ENCODE data around the gene SMIM8.

SMIM8 gene

DNA sequence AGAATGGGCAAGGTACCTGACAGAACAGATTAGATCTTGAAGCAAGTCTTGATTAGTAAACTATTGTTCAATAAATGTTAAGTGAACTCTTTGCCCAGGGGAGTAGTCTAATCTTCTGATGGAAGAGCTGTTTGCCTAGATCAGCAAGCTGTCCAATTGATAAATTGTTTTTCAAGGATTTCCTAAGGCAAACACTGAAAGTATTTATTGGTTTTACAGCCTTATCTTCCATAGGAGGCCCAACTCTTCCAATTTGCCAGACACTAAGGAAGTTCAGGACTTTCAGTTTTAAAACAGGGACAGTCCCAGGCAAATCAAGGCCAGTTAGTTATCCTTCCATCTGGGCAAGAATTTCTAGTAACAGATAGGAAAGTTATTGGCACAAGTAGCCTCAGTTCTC is 20.4 kb downstream of the SMIM8 start:
- in situ Hi-C loops (cut with MboI; ENCODE audit: low sequenced_read_pairs, unreplicated experiment) = no loop called here
- no peak for TF ChIP-seq CTCF (IDR thresholded peaks at IDR 0.05; ENCODE audit: borderline replicate concordance, control extremely low read depth, extremely low read depth, insufficient read depth, missing control alignments)
- no peak for DNase-seq (ENCODE audit: low spot score)

- in situ Hi-C loops (cut with MboI; ENCODE audit: low sequenced_read_pairs, unreplicated experiment) = no loop called here
- no peak for DNase-seq (ENCODE audit: low spot score)
- no peak for TF ChIP-seq CTCF (IDR thresholded peaks at IDR 0.05; ENCODE audit: borderline replicate concordance, control extremely low read depth, extremely low read depth, insufficient read depth, missing control alignments)
Observed at GRCh38 chr6:87344731-87345130, 22.3 kb downstream of the SMIM8 start, which contains the start of gene C6orf163. C6orf163 (plus strand) TSS chr6:87344813; CDS start chr6:87345100, 287 bp downstream.

GRCh38 chr6:87346700-87347099 is 24.3 kb downstream of the SMIM8 start:
- in situ Hi-C loops (cut with MboI; ENCODE audit: low sequenced_read_pairs, unreplicated experiment) = no loop called here
- no peak for DNase-seq (ENCODE audit: low spot score)
- no peak for TF ChIP-seq CTCF (IDR thresholded peaks at IDR 0.05; ENCODE audit: borderline replicate concordance, control extremely low read depth, extremely low read depth, insufficient read depth, missing control alignments)

- no peak for TF ChIP-seq CTCF (IDR thresholded peaks at IDR 0.05; ENCODE audit: borderline replicate concordance, control extremely low read depth, extremely low read depth, insufficient read depth, missing control alignments)
- DNase-seq (ENCODE audit: low spot score) = no peak
- in situ Hi-C loops (cut with MboI; ENCODE audit: low sequenced_read_pairs, unreplicated experiment) = no loop called here
Observed at GRCh38 chr6:87349896-87350295, 27.5 kb downstream of the SMIM8 start.

- TF ChIP-seq CTCF (IDR thresholded peaks at IDR 0.05; ENCODE audit: borderline replicate concordance, control extremely low read depth, extremely low read depth, insufficient read depth, missing control alignments) = no peak
- no peak for DNase-seq (ENCODE audit: low spot score)
- in situ Hi-C loops (cut with MboI; ENCODE audit: low sequenced_read_pairs, unreplicated experiment) = no loop called here
Observed at GRCh38 chr6:87350516-87350915, 28.1 kb downstream of the SMIM8 start.

GRCh38 chr6:87351583-87351982 is 29.2 kb downstream of the SMIM8 start:
- no peak for DNase-seq (ENCODE audit: low spot score)
- TF ChIP-seq CTCF (IDR thresholded peaks at IDR 0.05; ENCODE audit: borderline replicate concordance, control extremely low read depth, extremely low read depth, insufficient read depth, missing control alignments) = no peak
- in situ Hi-C loops (cut with MboI; ENCODE audit: low sequenced_read_pairs, unreplicated experiment) = no loop called here

DNA sequence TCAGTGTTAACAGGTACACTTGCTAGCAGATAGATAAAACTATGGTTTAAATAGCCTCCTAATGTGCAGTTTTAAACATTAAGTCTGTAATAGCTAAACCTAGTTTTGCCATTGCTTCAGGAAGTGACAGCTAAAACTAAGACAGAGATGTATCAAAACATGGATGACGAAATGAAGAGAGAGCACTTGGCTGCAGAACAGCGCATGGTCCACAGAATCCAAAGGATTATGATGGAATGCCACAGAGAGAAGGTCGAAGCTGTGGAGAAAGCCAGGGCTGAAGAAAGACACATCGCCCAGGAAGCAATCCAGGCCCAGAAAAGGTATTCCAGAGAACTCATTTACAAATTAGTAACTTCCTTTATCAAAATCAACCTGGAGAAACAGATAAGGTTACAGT is 33.8 kb downstream of the SMIM8 start:
- in situ Hi-C loops (cut with MboI; ENCODE audit: low sequenced_read_pairs, unreplicated experiment) = no loop called here
- DNase-seq (ENCODE audit: low spot score) = no peak
- no peak for TF ChIP-seq CTCF (IDR thresholded peaks at IDR 0.05; ENCODE audit: borderline replicate concordance, control extremely low read depth, extremely low read depth, insufficient read depth, missing control alignments)
